Peyer's patch (tissue), 4 donors: Measurements from ENCODE around the gene FOXC2. TPM values are rescaled to one million over a fixed set of nuclear protein-coding genes. Genes with fewer than 3 reads are reported as not detected.

Experiments used
- DNase-seq, 3 donors: peaks; one replicate each; pipeline ENCODE4 v3.0.0-alpha.2; 2017 to 2019
- H3K27ac ChIP-seq, 4 donors: fragments of 200-600 bp; sonication (generic); one replicate each; pipeline ENCODE4 v1.5.1; 2016 to 2019
- H3K27me3 ChIP-seq, 2 donors: fragments of 200-600 bp; sonication (generic); one replicate each; pipeline ENCODE4 v1.5.1; 2019
- H3K36me3 ChIP-seq, 3 donors: fragments of 200-600 bp; sonication (generic); one replicate each; pipeline ENCODE4 v1.5.1; 2016 to 2019
- H3K4me1 ChIP-seq, 4 donors: fragments of 200-600 bp; sonication (generic); one replicate each; pipeline ENCODE4 v1.5.1; 2016 to 2019
- H3K4me3 ChIP-seq, 4 donors: fragments of 200-600 bp; sonication (generic); 1 replicate in 3 of 4; 2 replicates in 1 of 4; pipeline ENCODE4 v1.5.1; 2016 to 2019; ENCODE audit warnings: mild to moderate bottlenecking in 1 of 4
- H3K9me3 ChIP-seq, 4 donors: fragments of 200-600 bp; sonication (generic); one replicate each; pipeline ENCODE4 v1.5.1; 2016 to 2019; ENCODE audit warnings: mild to moderate bottlenecking in 1 of 4
- POLR2A ChIP-seq, 2 donors: fragments of 450-650 bp; IDR thresholded peaks; one replicate each; pipeline ENCODE4 v1.5.1; 2017; ENCODE audit warnings: antibody characterized with exemption in 2 of 2, mild to moderate bottlenecking in 2 of 2, moderate library complexity in 2 of 2
- total RNA-seq, 4 donors: library from RNA; depleted of rRNA; stranded (reverse); fragments of >200 nt; gene quantifications; one replicate each; pipeline ENCODE4 v1.1.0, GENCODE V29; 2016
- TF ChIP-seq, protein P1 (sequence below), 6 experiments: fragments of 450-650 bp in 4 of 6; fragments of 200-600 bp in 2 of 6; sonication (generic) in 1 of 6; IDR thresholded peaks; one replicate each; pipeline ENCODE4 v1.5.1; 2017 to 2019; ENCODE audit warnings: antibody characterized with exemption in 6 of 6, mild to moderate bottlenecking in 3 of 6, moderate library complexity in 1 of 6

FOXC2 gene
- total RNA-seq, 4 donors from 2014 or later: 0.40 to 1.5 TPM; not detected in 2

DNA sequence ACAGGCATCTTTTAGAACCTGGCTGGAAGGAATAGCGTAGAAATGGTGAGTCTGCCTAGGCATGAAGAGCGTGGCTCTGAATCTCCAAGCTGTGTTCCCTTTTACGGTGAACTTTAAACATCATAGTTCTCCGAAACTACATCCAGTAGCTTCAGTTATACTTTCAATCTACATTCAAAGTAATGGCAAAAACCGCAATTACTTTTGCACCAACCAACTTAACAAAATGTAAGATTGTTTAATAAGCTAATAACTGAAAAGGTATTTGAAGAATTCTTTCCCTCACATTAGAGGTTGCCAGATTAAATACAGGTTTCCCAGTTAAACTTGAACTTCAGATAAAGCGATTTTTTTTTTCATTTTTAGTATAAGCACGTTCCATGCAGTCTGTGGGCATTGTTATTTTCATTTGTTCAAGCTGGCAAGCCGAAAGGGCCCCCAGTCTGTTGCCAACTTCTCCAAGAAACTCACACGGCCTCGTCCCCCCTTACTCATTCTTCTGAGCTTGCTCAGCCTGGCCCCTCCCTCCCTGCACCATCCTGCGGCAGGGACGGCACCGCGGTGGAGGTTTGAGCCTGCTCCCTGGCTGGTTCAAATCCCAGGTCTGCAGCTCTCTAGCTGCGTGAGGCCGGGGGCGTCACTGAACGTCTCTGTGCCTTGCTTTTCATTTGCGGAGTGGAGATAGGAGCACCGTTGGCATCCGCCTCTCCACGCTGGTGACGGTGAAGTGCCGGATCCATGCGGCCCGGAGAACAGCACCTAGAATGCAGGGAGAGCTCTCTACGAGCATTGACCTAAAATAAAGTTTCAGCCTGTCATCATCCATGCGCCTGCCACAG is 8.1 kb upstream of the FOXC2 start:
- Histone ChIP-seq H3K27me3 (no peaks in the 10 kb centered on the region), H3K9me3 (no peaks in the 10 kb centered on the region), H3K4me3 (no peak overlapping the region), H3K36me3 (no peaks in the 10 kb centered on the region), H3K27ac (no peak overlapping the region), H3K4me1 (peaks cover 5 to 18% (median 9%) of the 10 kb centered on the region in 4 donors)
- no peak for DNase-seq
- no peak for TF ChIP-seq POLR2A (IDR thresholded peaks at IDR 0.05)
- TF ChIP-seq, protein P1, sequence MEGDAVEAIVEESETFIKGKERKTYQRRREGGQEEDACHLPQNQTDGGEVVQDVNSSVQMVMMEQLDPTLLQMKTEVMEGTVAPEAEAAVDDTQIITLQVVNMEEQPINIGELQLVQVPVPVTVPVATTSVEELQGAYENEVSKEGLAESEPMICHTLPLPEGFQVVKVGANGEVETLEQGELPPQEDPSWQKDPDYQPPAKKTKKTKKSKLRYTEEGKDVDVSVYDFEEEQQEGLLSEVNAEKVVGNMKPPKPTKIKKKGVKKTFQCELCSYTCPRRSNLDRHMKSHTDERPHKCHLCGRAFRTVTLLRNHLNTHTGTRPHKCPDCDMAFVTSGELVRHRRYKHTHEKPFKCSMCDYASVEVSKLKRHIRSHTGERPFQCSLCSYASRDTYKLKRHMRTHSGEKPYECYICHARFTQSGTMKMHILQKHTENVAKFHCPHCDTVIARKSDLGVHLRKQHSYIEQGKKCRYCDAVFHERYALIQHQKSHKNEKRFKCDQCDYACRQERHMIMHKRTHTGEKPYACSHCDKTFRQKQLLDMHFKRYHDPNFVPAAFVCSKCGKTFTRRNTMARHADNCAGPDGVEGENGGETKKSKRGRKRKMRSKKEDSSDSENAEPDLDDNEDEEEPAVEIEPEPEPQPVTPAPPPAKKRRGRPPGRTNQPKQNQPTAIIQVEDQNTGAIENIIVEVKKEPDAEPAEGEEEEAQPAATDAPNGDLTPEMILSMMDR (IDR thresholded peaks at IDR 0.05): no peak

DNA sequence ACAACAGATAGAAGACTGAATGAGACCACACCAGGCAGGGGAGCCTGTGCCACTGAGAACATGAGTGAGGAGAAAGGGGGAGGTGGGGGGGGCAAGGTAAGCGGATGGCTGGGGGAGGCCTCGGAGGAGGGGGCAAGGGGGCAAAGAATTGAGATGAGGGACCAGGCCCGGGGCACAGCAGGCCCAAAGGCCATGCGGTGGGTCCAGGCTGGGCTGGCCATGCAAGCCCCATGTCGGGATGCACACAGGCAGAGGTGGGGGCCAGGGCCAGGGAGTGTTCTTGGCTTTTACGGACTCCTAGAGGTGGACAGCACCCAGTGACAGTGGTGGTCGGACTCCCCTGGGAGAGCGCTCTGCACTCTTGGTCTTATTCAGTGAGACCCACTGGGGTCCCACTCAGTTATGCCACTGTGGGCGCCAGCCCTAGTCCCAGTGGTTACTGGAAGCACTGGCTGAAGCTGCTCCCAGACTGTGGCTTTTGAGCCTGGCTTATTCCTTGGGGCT is 6.8 kb upstream of the FOXC2 start:
- Histone ChIP-seq H3K9me3 (no peaks in the 10 kb centered on the region), H3K4me1 (peaks cover 4 to 18% (median 12%) of the 10 kb centered on the region in 4 donors), H3K27ac (no peak overlapping the region), H3K4me3 (no peak overlapping the region), H3K27me3 (peaks cover 0 to 8% of the 10 kb centered on the region in 2 donors), H3K36me3 (no peaks in the 10 kb centered on the region)
- no peak for DNase-seq
- no peak for TF ChIP-seq POLR2A (IDR thresholded peaks at IDR 0.05)
- TF ChIP-seq, protein P1 (IDR thresholded peaks at IDR 0.05): no peak

DNA sequence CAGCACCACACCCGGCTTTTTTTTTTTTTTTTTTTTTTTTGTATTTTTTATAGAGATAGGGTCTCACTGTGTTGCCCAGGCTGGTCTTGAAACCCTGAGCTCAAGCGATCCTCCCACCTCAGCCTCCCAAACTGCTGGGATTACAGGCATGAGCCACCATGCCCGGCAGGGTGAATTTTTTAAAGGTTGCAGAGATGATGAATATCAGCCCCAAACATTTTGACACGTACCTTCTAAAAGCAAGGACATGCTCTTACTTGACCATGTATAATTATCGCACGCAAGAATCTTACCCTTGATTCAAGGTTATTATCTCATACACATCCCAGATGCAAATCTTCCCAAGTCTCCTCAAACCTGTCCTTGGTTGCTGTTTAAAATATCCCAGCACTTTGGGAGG is 4.3 kb upstream of the FOXC2 start:
- no peaks in the 10 kb centered on the region for H3K9me3 ChIP-seq
- TF ChIP-seq, protein P1 (IDR thresholded peaks at IDR 0.05): no peak
- TF ChIP-seq POLR2A (IDR thresholded peaks at IDR 0.05): no peak
- no peak overlapping the region for H3K4me3 ChIP-seq
- no peak overlapping the region for H3K27ac ChIP-seq
- H3K36me3 ChIP-seq: no peaks in the 10 kb centered on the region
- H3K4me1 ChIP-seq: peaks cover 0 to 22% (median 9%) of the 10 kb centered on the region in 4 donors
- no peak for DNase-seq
- H3K27me3 ChIP-seq: peaks cover 0 to 28% of the 10 kb centered on the region in 2 donors

DNA sequence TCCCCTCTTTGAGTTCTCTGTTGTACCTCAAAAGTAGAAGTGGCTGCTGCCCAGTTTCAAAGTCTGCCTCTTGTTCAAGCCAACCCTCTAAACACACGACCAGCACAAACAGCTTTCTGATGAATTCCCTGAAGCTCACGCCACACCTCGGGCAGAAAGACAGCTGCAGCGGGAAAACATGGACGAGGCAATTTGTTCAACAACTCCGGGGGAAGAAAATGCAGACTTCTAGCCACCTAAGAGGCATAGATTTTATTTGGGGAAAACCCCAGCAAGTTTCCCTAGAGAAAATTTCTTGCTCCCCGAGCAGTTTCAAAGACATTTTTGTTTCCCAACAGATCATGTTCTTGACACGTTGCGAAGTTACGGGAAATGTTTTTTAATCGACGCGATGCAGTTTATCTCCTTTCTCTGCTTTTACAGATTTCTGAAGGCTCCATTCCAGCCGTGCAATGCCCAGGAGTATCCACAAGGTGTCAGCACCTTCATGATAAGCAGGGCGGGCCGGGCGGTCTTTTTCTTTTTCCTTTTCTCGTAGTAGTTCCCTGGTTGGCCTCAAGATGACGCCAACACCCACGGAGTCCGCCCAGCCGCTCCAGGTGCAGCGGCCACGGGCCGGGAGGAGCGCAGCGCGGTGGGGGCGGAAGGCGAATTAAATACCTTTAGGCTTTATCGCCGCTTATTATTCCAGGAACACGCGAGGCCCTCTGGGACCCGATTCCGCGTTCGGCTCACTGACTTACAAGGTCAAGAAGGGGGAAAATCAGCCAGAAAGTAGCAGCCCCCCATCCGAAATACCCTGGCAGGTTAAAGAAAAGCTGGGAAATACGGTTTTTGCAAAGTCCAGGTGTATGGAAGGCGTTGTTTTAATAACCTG is 2.9 kb upstream of the FOXC2 start:
- TF ChIP-seq, protein P1 (IDR thresholded peaks at IDR 0.05): peak; percentile 96 to 100 (median 100)
- TF ChIP-seq POLR2A (IDR thresholded peaks at IDR 0.05): no peak
- no peaks in the 10 kb centered on the region for H3K9me3 ChIP-seq
- H3K27ac ChIP-seq: no peak overlapping the region
- H3K36me3 ChIP-seq: no peaks in the 10 kb centered on the region
- H3K4me3 ChIP-seq: peak overlapping the region in 2 of 4 donors; percentile 12 to 26
- peaks cover 0 to 22% (median 10%) of the 10 kb centered on the region in 4 donors for H3K4me1 ChIP-seq
- peaks cover 0 to 41% of the 10 kb centered on the region in 2 donors for H3K27me3 ChIP-seq
- peak; percentile 83 to 96 (median 93) for DNase-seq

DNA sequence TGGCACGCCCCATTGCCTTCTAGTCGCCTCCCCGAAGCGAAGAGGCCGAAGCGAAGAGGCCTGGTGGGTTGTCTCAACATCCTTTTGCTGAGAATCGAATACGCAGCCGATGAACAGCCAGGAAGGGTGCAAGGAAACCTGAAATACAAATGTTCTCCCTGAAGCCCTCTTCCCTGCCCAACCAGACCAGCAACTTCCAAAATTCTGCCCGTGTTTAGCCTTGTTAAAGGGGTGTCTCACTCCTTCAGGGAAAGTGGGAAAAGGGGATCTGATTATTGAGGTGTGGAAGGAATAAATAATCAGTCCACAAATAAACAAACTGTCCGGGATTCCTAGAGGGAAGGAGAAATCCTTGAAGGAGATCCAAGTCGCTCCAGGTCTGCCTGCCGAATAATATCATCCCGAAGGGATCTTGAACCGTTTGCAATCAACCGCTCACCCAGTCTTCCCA is 1.4 kb upstream of the FOXC2 start:
- Histone ChIP-seq H3K27ac (no peak overlapping the region), H3K36me3 (no peaks in the 10 kb centered on the region), H3K9me3 (no peaks in the 10 kb centered on the region), H3K4me1 (peaks cover 0 to 22% (median 10%) of the 10 kb centered on the region in 4 donors), H3K27me3 (peaks cover 0 to 51% of the 10 kb centered on the region in 2 donors), H3K4me3 (no peak overlapping the region)
- DNase-seq: no peak
- TF ChIP-seq, protein P1 (IDR thresholded peaks at IDR 0.05): no peak
- TF ChIP-seq POLR2A (IDR thresholded peaks at IDR 0.05): no peak
